Epidermal melanocyte (primary cell): ENCODE data around the gene FAM131C.

Experiments
- DNase-seq: peaks from one replicate; pipeline ENCODE4 v3.0.0; 2011; ENCODE audit warnings: low spot score; ENCODE audit not compliant: insufficient read length

The FAM131C gene

GRCh38 chr1:16017461-16018303, 55.8 kb downstream of the FAM131C start, which contains the start of gene HSPB7:
TSS of gene HSPB7 (minus strand) at chr1:16018043. CDS start at chr1:16017963, 80 bp downstream.
- DNase-seq: peak; percentile 91

- no peak for DNase-seq
Measured at GRCh38 chr1:16017076-16017460, 56.4 kb downstream of the FAM131C start.

GRCh38 chr1:16015960-16016901, 57.2 kb downstream of the FAM131C start:
- DNase-seq: no peak

GRCh38 chr1:16015491-16015890, 58.0 kb downstream of the FAM131C start:
- DNase-seq: no peak

- peak; percentile 90 for DNase-seq
Measured at GRCh38 chr1:16014509-16015482, 58.7 kb downstream of the FAM131C start.

- no peak for DNase-seq
Measured at GRCh38 chr1:16013908-16014258, 59.6 kb downstream of the FAM131C start.

- no peak for DNase-seq
Measured at GRCh38 chr1:16013220-16013907, 60.1 kb downstream of the FAM131C start.

- peak; percentile 49 for DNase-seq
Measured at GRCh38 chr1:16012590-16013219, 60.7 kb downstream of the FAM131C start.

GRCh38 chr1:16011936-16012589, 61.4 kb downstream of the FAM131C start:
- DNase-seq: no peak

- no peak for DNase-seq
Measured at GRCh38 chr1:16010837-16011236, 62.6 kb downstream of the FAM131C start.

GRCh38 chr1:16009678-16010077, 63.8 kb downstream of the FAM131C start:
- no peak for DNase-seq

GRCh38 chr1:16009030-16009460, 64.4 kb downstream of the FAM131C start:
- DNase-seq: peak; percentile 67
